NCI-H524 treated with DMSO at 0.1 percent for 48 hours (cell line): ENCODE measurements around the gene THADA.
"Not testable (repeated sequence)": the region's sequence is repeated elsewhere in the genome, so short reads cannot be mapped to it uniquely, and the experiment has no call there.

Experiments used
- DNase-seq: peaks from one replicate; lab custom pipeline; 2025; lab: John Stamatoyannopoulos, UW

The THADA gene

GRCh38 chr2:43465234-43465633 lies 130.6 kb downstream of the THADA start:
- DNase-seq, result no peak

- DNase-seq, result no peak
Measured at GRCh38 chr2:43464590-43464989, 131.2 kb downstream of the THADA start.

- DNase-seq, result no peak
Measured at GRCh38 chr2:43462866-43463641, 132.8 kb downstream of the THADA start.

GRCh38 chr2:43461453-43462073 lies 134.3 kb downstream of the THADA start:
- DNase-seq, result no peak

- DNase-seq, result no peak
Measured at GRCh38 chr2:43460611-43461365, 135.1 kb downstream of the THADA start.

GRCh38 chr2:43460174-43460546 lies 135.7 kb downstream of the THADA start:
- DNase-seq, result no peak

- DNase-seq, result no peak
Measured at GRCh38 chr2:43459446-43460173, 136.2 kb downstream of the THADA start.

GRCh38 chr2:43458014-43458628 lies 137.7 kb downstream of the THADA start:
- DNase-seq, result no peak

GRCh38 chr2:43455731-43456642 lies 139.9 kb downstream of the THADA start:
- DNase-seq, result no peak

GRCh38 chr2:43455296-43455695 lies 140.5 kb downstream of the THADA start:
- no peak for DNase-seq

- no peak for DNase-seq
Measured at GRCh38 chr2:43454791-43455190, 141.0 kb downstream of the THADA start.

GRCh38 chr2:43453179-43454170 lies 142.4 kb downstream of the THADA start:
- DNase-seq, result no peak

GRCh38 chr2:43452318-43452731 lies 143.5 kb downstream of the THADA start:
- no peak for DNase-seq

GRCh38 chr2:43450617-43451016 lies 145.2 kb downstream of the THADA start:
- DNase-seq, result no peak

- no peak for DNase-seq
Measured at GRCh38 chr2:43448822-43449110, 147.1 kb downstream of the THADA start.

GRCh38 chr2:43448011-43448821 lies 147.6 kb downstream of the THADA start:
- no peak for DNase-seq

- DNase-seq, result not testable (repeated sequence)
Measured at GRCh38 chr2:43446755-43447154, 149.1 kb downstream of the THADA start.

GRCh38 chr2:43445781-43446180 lies 150.1 kb downstream of the THADA start:
- no peak for DNase-seq
